Neutrophil (primary cell): ENCODE data around the gene TCF21.

ENCODE experiments used
- H3K27ac ChIP-seq: fragments of 200-600 bp; sonication (generic); 2 replicates; pipeline ENCODE4 v1.5.1; 2016; ENCODE audit warnings: mild to moderate bottlenecking, moderate library complexity
- H3K27me3 ChIP-seq: fragments of 200-600 bp; sonication (generic); 2 replicates; pipeline ENCODE4 v1.6.0; 2016; ENCODE audit warnings: mild to moderate bottlenecking
- H3K36me3 ChIP-seq: fragments of 200-600 bp; sonication (generic); 2 replicates; pipeline ENCODE4 v1.5.1; 2017
- H3K4me1 ChIP-seq, 2 experiments: fragments of 200-600 bp in 1 of 2; sonication (generic) in 1 of 2; 1 replicate in 1 of 2; 2 replicates in 1 of 2; pipeline versions ENCODE4 v1.5.1 to v1.6.1; 2013 to 2016; ENCODE audit warnings: low read depth in 1 of 2, low read length in 1 of 2, mild to moderate bottlenecking in 1 of 2, moderate library complexity in 1 of 2; ENCODE audit not compliant: control insufficient read depth in 1 of 2, insufficient read depth in 1 of 2
- H3K4me3 ChIP-seq, 2 experiments: fragments of 200-600 bp in 1 of 2; sonication (generic) in 1 of 2; 1 replicate in 1 of 2; 2 replicates in 1 of 2; pipeline ENCODE4 v1.5.1; 2013 to 2016; ENCODE audit warnings: low read depth in 1 of 2, low read length in 1 of 2, mild to moderate bottlenecking in 1 of 2, moderate library complexity in 1 of 2
- H3K9me3 ChIP-seq: fragments of 200-600 bp; sonication (generic); 2 replicates; pipeline ENCODE4 v1.5.1; 2016
- TF ChIP-seq, protein P1 (sequence below): fragments of 200-600 bp; sonication (generic); IDR thresholded peaks from 2 replicates; pipeline ENCODE4 v1.5.1; 2016; ENCODE audit warnings: antibody characterized with exemption

TCF21 gene

DNA sequence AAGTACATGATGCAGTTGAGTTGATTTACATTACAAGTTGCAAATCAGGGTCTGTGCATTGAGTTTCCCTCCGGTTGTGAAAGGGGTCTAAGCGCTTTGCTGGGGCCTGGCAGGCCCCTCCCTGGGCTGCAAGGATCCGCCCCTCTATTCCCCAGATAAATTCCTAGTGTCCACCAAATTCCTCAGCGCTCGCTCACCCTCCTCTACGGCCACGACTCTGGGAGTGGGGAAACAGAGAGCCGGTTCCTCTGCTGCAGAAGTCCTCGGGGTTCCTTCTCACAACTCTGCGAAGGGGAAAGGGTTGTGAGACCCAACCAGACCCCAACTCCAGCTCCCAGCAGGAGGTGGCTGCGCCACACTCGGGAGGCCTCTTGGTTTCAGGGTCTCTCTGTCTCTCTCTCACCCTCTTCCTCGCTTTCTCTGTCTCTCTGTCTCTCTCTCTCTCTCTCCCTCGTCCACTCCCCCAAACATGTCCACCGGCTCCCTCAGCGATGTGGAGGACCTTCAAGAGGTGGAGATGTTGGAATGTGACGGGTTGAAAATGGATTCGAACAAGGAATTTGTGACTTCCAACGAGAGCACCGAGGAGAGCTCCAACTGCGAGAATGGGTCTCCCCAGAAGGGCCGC is at the start of gene TCF21:
TCF21 (plus strand) TSS at position 185 of the 628 bp plus-strand sequence; CDS start at position 470, 285 bp downstream.
- H3K27me3 ChIP-seq: peaks cover 100% of the 10 kb centered on the region

DNA sequence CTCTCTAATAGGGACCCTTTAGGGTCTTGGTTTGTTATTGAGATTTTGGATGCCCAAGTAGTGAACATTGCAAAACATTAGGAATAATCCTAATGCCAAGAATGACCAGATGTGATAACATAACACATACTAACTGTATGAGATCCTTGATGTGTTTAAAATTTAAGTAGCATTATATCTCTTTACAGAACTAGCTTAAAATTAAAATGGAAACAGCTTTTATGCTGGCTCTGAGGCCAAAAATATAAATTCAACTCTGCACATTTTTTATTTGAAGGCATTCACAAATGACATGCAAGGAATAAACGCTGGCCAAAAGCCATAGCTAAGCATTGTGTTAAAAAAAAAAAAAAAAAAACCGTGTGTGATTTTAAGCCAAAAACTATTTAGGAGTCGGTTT is 47.7 kb upstream of the TCF21 start:
- Histone ChIP-seq H3K9me3 (no peaks in the 10 kb centered on the region), H3K4me3 (no peak overlapping the region), H3K27ac (no peak overlapping the region), H3K4me1 (no peaks in the 10 kb centered on the region), H3K27me3 (peaks cover 76% of the 10 kb centered on the region), H3K36me3 (no peaks in the 10 kb centered on the region)
- TF ChIP-seq, protein P1, sequence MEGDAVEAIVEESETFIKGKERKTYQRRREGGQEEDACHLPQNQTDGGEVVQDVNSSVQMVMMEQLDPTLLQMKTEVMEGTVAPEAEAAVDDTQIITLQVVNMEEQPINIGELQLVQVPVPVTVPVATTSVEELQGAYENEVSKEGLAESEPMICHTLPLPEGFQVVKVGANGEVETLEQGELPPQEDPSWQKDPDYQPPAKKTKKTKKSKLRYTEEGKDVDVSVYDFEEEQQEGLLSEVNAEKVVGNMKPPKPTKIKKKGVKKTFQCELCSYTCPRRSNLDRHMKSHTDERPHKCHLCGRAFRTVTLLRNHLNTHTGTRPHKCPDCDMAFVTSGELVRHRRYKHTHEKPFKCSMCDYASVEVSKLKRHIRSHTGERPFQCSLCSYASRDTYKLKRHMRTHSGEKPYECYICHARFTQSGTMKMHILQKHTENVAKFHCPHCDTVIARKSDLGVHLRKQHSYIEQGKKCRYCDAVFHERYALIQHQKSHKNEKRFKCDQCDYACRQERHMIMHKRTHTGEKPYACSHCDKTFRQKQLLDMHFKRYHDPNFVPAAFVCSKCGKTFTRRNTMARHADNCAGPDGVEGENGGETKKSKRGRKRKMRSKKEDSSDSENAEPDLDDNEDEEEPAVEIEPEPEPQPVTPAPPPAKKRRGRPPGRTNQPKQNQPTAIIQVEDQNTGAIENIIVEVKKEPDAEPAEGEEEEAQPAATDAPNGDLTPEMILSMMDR: no peak

More for the DNA sequence above, at the start of gene TCF21:
- TF ChIP-seq, protein P1: no peak
- H3K4me3 ChIP-seq: no peak within 1 kb of the TSS
- no peaks in the 10 kb centered on the region for H3K9me3 ChIP-seq
- H3K36me3 ChIP-seq: no peaks in the 10 kb centered on the region
- H3K27ac ChIP-seq: no peak within 1 kb of the TSS
- no peaks in the 10 kb centered on the region for H3K4me1 ChIP-seq

DNA sequence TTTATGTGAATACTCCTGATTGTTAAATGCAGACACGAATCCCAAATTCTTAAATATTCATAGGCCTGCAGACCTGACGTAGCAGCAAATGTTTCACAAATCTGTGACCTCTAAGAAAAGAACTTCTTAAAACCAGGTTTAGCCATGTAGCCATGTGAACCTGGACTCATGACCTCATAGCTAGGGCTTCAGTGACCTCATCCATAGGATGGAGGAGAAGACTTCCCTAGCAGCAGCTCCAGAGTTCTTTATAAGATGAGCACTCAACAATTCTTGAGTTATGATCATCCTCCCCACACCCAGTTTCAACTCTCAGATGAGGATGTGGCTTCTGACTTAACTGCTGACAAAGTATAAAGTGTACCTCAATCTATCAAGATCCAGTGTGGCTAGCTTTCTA is 45.8 kb upstream of the TCF21 start:
- no peaks in the 10 kb centered on the region for H3K36me3 ChIP-seq
- no peaks in the 10 kb centered on the region for H3K9me3 ChIP-seq
- H3K4me3 ChIP-seq: no peak overlapping the region
- H3K27me3 ChIP-seq: peaks cover 68% of the 10 kb centered on the region
- no peaks in the 10 kb centered on the region for H3K4me1 ChIP-seq
- TF ChIP-seq, protein P1: no peak
- no peak overlapping the region for H3K27ac ChIP-seq

- Histone ChIP-seq H3K4me3 (no peak overlapping the region), H3K27me3 (peaks cover 52% of the 10 kb centered on the region), H3K27ac (no peak overlapping the region), H3K36me3 (no peaks in the 10 kb centered on the region), H3K9me3 (no peaks in the 10 kb centered on the region), H3K4me1 (no peaks in the 10 kb centered on the region)
- TF ChIP-seq, protein P1: no peak
These were observed 44.2 kb upstream of the TCF21 start for GRCh38 chr6:133844709-133845108.

DNA sequence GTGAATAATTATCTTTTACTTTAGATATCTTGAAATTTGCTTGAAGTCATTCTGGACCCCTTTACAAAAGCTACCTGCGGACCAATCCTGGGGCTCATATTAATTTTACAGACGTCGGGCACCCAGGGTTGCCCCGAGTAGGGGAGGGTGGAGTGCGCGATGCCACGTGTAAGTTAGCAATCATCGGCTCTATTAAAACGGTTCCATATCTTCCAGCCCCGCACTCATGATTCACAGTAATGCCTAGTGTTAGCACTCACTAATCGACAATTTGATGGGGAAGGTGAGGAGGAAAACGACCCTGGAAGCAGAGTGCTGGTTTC is 34.9 kb upstream of the TCF21 start:
- H3K27me3 ChIP-seq: peaks cover 70% of the 10 kb centered on the region
- no peak overlapping the region for H3K4me3 ChIP-seq
- H3K36me3 ChIP-seq: no peaks in the 10 kb centered on the region
- TF ChIP-seq, protein P1: no peak
- H3K27ac ChIP-seq: no peak overlapping the region
- H3K4me1 ChIP-seq: no peaks in the 10 kb centered on the region
- no peaks in the 10 kb centered on the region for H3K9me3 ChIP-seq
